HepG2 (cell line): ENCODE results near the gene TXN2. TPM values are rescaled to one million over a fixed set of nuclear protein-coding genes. Genes with fewer than 3 reads are reported as not detected.

Experiments
- FOXK2 ChIP-seq: fragments of 450-650 bp; IDR thresholded peaks from 2 replicates; pipeline ENCODE4 v1.6.1; 2016
- KDM1A ChIP-seq: IDR thresholded peaks from 2 replicates; pipeline ENCODE4 v1.6.1; 2016; ENCODE audit warnings: missing compliant biosample characterization
- MYPOP ChIP-seq: sonication (generic); formaldehyde crosslinking; IDR thresholded peaks from 2 replicates; pipeline ENCODE4 v1.8.1; 2023; ENCODE audit warnings: mild to moderate bottlenecking, moderate library complexity, missing genetic modification reagents
- RXRB ChIP-seq: IDR thresholded peaks from 2 replicates; pipeline ENCODE4 v1.6.1; 2016; ENCODE audit warnings: borderline replicate concordance, missing genetic modification reagents, missing compliant biosample characterization
- ZNF276 ChIP-seq: sonication (generic); formaldehyde crosslinking; IDR thresholded peaks from 2 replicates; pipeline ENCODE4 v1.4.0; 2020; ENCODE audit warnings: mild to moderate bottlenecking, low read depth, missing genetic modification reagents
- ZNF431 ChIP-seq: sonication (generic); formaldehyde crosslinking; IDR thresholded peaks from 2 replicates; pipeline ENCODE4 v1.9.0; 2022; ENCODE audit warnings: missing genetic modification reagents, low read depth, mild to moderate bottlenecking, borderline replicate concordance
- ZNF7 ChIP-seq: IDR thresholded peaks from 2 replicates; pipeline ENCODE4 v1.6.1; 2016; ENCODE audit warnings: missing biosample characterization, missing genetic modification reagents
- ZNF747 ChIP-seq: sonication (generic); formaldehyde crosslinking; IDR thresholded peaks from 2 replicates; pipeline ENCODE4 v1.8.1; 2023; ENCODE audit warnings: missing genetic modification reagents, mild to moderate bottlenecking, borderline replicate concordance
- ZNF75D ChIP-seq: sonication (generic); formaldehyde crosslinking; IDR thresholded peaks from 2 replicates; pipeline ENCODE4 v1.8.1; 2023; ENCODE audit warnings: missing genetic modification reagents, mild to moderate bottlenecking, borderline replicate concordance
- ZSCAN9 ChIP-seq: IDR thresholded peaks from 2 replicates; pipeline ENCODE4 v1.6.1; 2016; ENCODE audit warnings: borderline replicate concordance
- polyA plus RNA-seq, 8 experiments: library from polyadenylated mRNA; depleted of rRNA in 3 of 8; stranded (reverse) in 7 of 8; unstranded in 1 of 8; fragments of >200 nt; fragmentation: Illumina TruSeq in 4 of 8; extraction: Trizol in 4 of 8; gene quantifications; 2 replicates each; pipeline versions ENCODE4 v1.2.1 to v1.2.3, GENCODE V29; 2011 to 2016; ENCODE audit warnings: low read depth in 4 of 8, missing spikeins in 1 of 8, mixed read lengths in 1 of 8; ENCODE audit not compliant: insufficient read depth in 1 of 8
- total RNA-seq, 5 experiments: library from RNA; depleted of rRNA; stranded (reverse); fragments of >200 nt; fragmentation: Illumina TruSeq; extraction: Trizol; gene quantifications; 2 replicates each; pipeline ENCODE4 v1.2.3, GENCODE V29; 2016; ENCODE audit warnings: low read depth in 1 of 5
- TF ChIP-seq, protein P1 (sequence below): sonication (generic); formaldehyde crosslinking; IDR thresholded peaks from 2 replicates; pipeline ENCODE4 v1.5.0; 2020; ENCODE audit warnings: mild to moderate bottlenecking, missing genetic modification reagents
- TF ChIP-seq, protein P2 (sequence below): sonication (generic); formaldehyde crosslinking; IDR thresholded peaks from 2 replicates; pipeline ENCODE4 v1.5.1; 2020; ENCODE audit warnings: mild to moderate bottlenecking, missing genetic modification reagents, moderate library complexity
- TF ChIP-seq, protein P3 (sequence below): IDR thresholded peaks from 2 replicates; pipeline ENCODE4 v1.4.0; 2020; ENCODE audit warnings: mild to moderate bottlenecking, missing genetic modification reagents
- TF ChIP-seq, protein P4 (sequence below): sonication (generic); formaldehyde crosslinking; IDR thresholded peaks from 2 replicates; pipeline ENCODE4 v1.8.1; 2022; ENCODE audit warnings: low read depth, mild to moderate bottlenecking, missing genetic modification reagents

TXN2 gene
- total and polyA plus RNA-seq, 2 of the 13 experiments (the other 11 are each of a cell fraction or from before 2014, with no cell fraction given) = 41.4 to 109 TPM

- TF ChIP-seq, protein P1, sequence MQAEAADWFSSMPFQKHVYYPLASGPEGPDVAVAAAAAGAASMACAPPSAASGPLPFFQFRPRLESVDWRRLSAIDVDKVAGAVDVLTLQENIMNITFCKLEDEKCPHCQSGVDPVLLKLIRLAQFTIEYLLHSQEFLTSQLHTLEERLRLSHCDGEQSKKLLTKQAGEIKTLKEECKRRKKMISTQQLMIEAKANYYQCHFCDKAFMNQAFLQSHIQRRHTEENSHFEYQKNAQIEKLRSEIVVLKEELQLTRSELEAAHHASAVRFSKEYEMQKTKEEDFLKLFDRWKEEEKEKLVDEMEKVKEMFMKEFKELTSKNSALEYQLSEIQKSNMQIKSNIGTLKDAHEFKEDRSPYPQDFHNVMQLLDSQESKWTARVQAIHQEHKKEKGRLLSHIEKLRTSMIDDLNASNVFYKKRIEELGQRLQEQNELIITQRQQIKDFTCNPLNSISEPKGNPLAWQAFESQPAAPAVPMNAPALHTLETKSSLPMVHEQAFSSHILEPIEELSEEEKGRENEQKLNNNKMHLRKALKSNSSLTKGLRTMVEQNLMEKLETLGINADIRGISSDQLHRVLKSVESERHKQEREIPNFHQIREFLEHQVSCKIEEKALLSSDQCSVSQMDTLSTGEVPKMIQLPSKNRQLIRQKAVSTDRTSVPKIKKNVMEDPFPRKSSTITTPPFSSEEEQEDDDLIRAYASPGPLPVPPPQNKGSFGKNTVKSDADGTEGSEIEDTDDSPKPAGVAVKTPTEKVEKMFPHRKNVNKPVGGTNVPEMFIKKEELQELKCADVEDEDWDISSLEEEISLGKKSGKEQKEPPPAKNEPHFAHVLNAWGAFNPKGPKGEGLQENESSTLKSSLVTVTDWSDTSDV (CRISPR knock-in tag) = 0 out of 2 replicates have a peak, but pooled peaks have one; percentile 42
- TF ChIP-seq ZNF747 (CRISPR knock-in tag) (no peak), ZNF276 (CRISPR knock-in tag) (no peak), ZNF75D (CRISPR knock-in tag) (no peak), ZNF431 (no peak), FOXK2 (no peak), ZSCAN9 (CRISPR knock-in tag) (no peak; the same call in 1 of the 2 replicates), ZNF7 (CRISPR knock-in tag) (no peak), KDM1A (CRISPR knock-in tag) (no peak), MYPOP (CRISPR knock-in tag) (no peak), RXRB (peak; percentile 64; the same call in 1 of the 2 replicates)
- TF ChIP-seq, protein P2, sequence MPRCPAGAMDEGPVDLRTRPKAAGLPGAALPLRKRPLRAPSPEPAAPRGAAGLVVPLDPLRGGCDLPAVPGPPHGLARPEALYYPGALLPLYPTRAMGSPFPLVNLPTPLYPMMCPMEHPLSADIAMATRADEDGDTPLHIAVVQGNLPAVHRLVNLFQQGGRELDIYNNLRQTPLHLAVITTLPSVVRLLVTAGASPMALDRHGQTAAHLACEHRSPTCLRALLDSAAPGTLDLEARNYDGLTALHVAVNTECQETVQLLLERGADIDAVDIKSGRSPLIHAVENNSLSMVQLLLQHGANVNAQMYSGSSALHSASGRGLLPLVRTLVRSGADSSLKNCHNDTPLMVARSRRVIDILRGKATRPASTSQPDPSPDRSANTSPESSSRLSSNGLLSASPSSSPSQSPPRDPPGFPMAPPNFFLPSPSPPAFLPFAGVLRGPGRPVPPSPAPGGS (CRISPR knock-in tag) = no peak
- TF ChIP-seq, protein P3, sequence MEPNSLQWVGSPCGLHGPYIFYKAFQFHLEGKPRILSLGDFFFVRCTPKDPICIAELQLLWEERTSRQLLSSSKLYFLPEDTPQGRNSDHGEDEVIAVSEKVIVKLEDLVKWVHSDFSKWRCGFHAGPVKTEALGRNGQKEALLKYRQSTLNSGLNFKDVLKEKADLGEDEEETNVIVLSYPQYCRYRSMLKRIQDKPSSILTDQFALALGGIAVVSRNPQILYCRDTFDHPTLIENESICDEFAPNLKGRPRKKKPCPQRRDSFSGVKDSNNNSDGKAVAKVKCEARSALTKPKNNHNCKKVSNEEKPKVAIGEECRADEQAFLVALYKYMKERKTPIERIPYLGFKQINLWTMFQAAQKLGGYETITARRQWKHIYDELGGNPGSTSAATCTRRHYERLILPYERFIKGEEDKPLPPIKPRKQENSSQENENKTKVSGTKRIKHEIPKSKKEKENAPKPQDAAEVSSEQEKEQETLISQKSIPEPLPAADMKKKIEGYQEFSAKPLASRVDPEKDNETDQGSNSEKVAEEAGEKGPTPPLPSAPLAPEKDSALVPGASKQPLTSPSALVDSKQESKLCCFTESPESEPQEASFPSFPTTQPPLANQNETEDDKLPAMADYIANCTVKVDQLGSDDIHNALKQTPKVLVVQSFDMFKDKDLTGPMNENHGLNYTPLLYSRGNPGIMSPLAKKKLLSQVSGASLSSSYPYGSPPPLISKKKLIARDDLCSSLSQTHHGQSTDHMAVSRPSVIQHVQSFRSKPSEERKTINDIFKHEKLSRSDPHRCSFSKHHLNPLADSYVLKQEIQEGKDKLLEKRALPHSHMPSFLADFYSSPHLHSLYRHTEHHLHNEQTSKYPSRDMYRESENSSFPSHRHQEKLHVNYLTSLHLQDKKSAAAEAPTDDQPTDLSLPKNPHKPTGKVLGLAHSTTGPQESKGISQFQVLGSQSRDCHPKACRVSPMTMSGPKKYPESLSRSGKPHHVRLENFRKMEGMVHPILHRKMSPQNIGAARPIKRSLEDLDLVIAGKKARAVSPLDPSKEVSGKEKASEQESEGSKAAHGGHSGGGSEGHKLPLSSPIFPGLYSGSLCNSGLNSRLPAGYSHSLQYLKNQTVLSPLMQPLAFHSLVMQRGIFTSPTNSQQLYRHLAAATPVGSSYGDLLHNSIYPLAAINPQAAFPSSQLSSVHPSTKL = peak; percentile 58; the same call in 1 of the 2 replicates
- TF ChIP-seq, protein P4, sequence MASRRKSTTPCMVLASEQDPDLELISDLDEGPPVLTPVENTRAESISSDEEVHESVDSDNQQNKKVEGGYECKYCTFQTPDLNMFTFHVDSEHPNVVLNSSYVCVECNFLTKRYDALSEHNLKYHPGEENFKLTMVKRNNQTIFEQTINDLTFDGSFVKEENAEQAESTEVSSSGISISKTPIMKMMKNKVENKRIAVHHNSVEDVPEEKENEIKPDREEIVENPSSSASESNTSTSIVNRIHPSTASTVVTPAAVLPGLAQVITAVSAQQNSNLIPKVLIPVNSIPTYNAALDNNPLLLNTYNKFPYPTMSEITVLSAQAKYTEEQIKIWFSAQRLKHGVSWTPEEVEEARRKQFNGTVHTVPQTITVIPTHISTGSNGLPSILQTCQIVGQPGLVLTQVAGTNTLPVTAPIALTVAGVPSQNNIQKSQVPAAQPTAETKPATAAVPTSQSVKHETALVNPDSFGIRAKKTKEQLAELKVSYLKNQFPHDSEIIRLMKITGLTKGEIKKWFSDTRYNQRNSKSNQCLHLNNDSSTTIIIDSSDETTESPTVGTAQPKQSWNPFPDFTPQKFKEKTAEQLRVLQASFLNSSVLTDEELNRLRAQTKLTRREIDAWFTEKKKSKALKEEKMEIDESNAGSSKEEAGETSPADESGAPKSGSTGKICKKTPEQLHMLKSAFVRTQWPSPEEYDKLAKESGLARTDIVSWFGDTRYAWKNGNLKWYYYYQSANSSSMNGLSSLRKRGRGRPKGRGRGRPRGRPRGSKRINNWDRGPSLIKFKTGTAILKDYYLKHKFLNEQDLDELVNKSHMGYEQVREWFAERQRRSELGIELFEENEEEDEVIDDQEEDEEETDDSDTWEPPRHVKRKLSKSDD (CRISPR knock-in tag) = 0 out of 2 replicates have a peak, but pooled peaks have one; percentile 26
These were observed 59.0 kb downstream of the TXN2 start (continued) for GRCh38 chr22:36422287-36423014.
